SK-N-SH (cell line): ENCODE results near the gene EPB41L4A. TPM values are rescaled to one million over a fixed set of nuclear protein-coding genes. Genes with fewer than 3 reads are reported as not detected.

Experiments
- CTCF ChIA-PET: fragments of 300-600, 350-600 bp; formaldehyde crosslinking; extraction: SDS; loops from one replicate; lab custom pipeline; 2021; lab: Yijun Ruan, JAX
- POLR2A ChIA-PET: fragments of 350-600 bp; sonication (Branson Sonifier 250); formaldehyde crosslinking; extraction: SDS; loops from one replicate; lab custom pipeline; 2020; ENCODE audit warnings: antibody characterized with exemption, inconsistent platforms; lab: Yijun Ruan, JAX
- DNase-seq: peaks from one replicate; pipeline ENCODE4 v3.0.0; 2012
- H2AFZ ChIP-seq: fragments of 200-600 bp; sonication (generic); 2 replicates; pipeline ENCODE4 v1.8.1; 2016; ENCODE audit warnings: antibody characterized with exemption, mild to moderate bottlenecking, low read depth
- H3F3A ChIP-seq: fragments of 200-600 bp; sonication (generic); replicated peaks from 2 replicates; pipeline ENCODE3; 2016; ENCODE audit warnings: antibody characterized with exemption, mild to moderate bottlenecking; ENCODE audit not compliant: insufficient read depth
- H3K27ac ChIP-seq, 2 experiments: fragments of 200-500 bp in 1 of 2; fragments of 200-600 bp in 1 of 2; sonication (Bioruptor generic) in 1 of 2; sonication (generic), shearing (Covaris generic) in 1 of 2; 2 replicates each; pipeline versions ENCODE4 v1.5.1 to v1.6.1; 2014 to 2016; ENCODE audit warnings: low read depth in 2 of 2, inconsistent platforms in 1 of 2, low read length in 1 of 2, mild to moderate bottlenecking in 1 of 2, mixed read lengths in 1 of 2
- H3K27me3 ChIP-seq: fragments of 200-600 bp; sonication (generic), shearing (Covaris generic); 2 replicates; pipeline ENCODE4 v1.6.1; 2016; ENCODE audit warnings: mixed run types; ENCODE audit not compliant: insufficient read depth
- H3K36me3 ChIP-seq, 2 experiments: fragments of 200-500 bp in 1 of 2; fragments of 200-600 bp in 1 of 2; sonication (Bioruptor generic) in 1 of 2; sonication (generic) in 1 of 2; replicated peaks in 1 of 2; 2 replicates each; pipeline versions ENCODE3 to v1.5.1; 2014 to 2016; ENCODE audit warnings: low read length in 1 of 2, mild to moderate bottlenecking in 1 of 2; ENCODE audit not compliant: insufficient read depth in 2 of 2, control insufficient read depth in 1 of 2
- H3K4me1 ChIP-seq, 2 experiments: fragments of 200-500 bp in 1 of 2; fragments of 200-600 bp in 1 of 2; sonication (Bioruptor generic) in 1 of 2; sonication (generic), shearing (Covaris generic) in 1 of 2; 2 replicates each; pipeline versions ENCODE4 v1.5.1 to v1.6.1; 2014 to 2016; ENCODE audit warnings: low read depth in 1 of 2, low read length in 1 of 2, mixed run types in 1 of 2; ENCODE audit not compliant: insufficient read depth in 2 of 2, control insufficient read depth in 1 of 2
- H3K4me2 ChIP-seq: fragments of 200-600 bp; sonication (generic), shearing (Covaris generic); 2 replicates; pipeline ENCODE4 v1.6.1; 2017; ENCODE audit warnings: mixed run types
- H3K4me3 ChIP-seq, 2 experiments: fragments of 200-500 bp in 1 of 2; fragments of 200-600 bp in 1 of 2; sonication (Bioruptor generic) in 1 of 2; sonication (generic), shearing (Covaris generic) in 1 of 2; 2 replicates each; pipeline versions ENCODE4 v1.5.1 to v1.8.1; 2014 to 2016; ENCODE audit warnings: low read depth in 2 of 2, inconsistent platforms in 1 of 2, low read length in 1 of 2, mild to moderate bottlenecking in 1 of 2, mixed read lengths in 1 of 2, moderate library complexity in 1 of 2
- H3K79me2 ChIP-seq: fragments of 200-600 bp; sonication (generic); 2 replicates; pipeline ENCODE4 v1.8.1; 2017; ENCODE audit warnings: mild to moderate bottlenecking; ENCODE audit not compliant: insufficient read depth
- H3K9ac ChIP-seq: fragments of 200-600 bp; sonication (generic); 2 replicates; pipeline ENCODE4 v1.6.1; 2017; ENCODE audit warnings: mixed run types
- H3K9me2 ChIP-seq: fragments of 200-600 bp; sonication (generic); 2 replicates; pipeline ENCODE4 v1.6.1; 2017; ENCODE audit warnings: mixed run types
- H3K9me3 ChIP-seq: fragments of 200-600 bp; sonication (generic); 2 replicates; pipeline ENCODE4 v1.6.1; 2017; ENCODE audit warnings: mixed run types, mild to moderate bottlenecking, moderate library complexity
- H4K20me1 ChIP-seq: fragments of 200-600 bp; sonication (generic); 2 replicates; pipeline ENCODE4 v1.6.1; 2017; ENCODE audit warnings: mild to moderate bottlenecking, mixed run types; ENCODE audit not compliant: insufficient read depth
- FOXM1 ChIP-seq: IDR thresholded peaks from 2 replicates; pipeline ENCODE4 v1.4.0; 2012; ENCODE audit warnings: low read depth, mild to moderate bottlenecking
- GABPA ChIP-seq: IDR thresholded peaks from 2 replicates; pipeline ENCODE4 v1.4.0; 2012; ENCODE audit warnings: low read depth, mild to moderate bottlenecking
- MXI1 ChIP-seq: IDR thresholded peaks from 2 replicates; pipeline ENCODE4 v1.6.1; 2012; ENCODE audit warnings: mild to moderate bottlenecking, low read depth, low read length, improper control_type of control experiment
- NFIC ChIP-seq: IDR thresholded peaks from 2 replicates; pipeline ENCODE4 v1.4.0; 2012; ENCODE audit warnings: borderline replicate concordance
- NRF1 ChIP-seq: IDR thresholded peaks from 2 replicates; pipeline ENCODE4 v1.6.1; 2012; ENCODE audit warnings: low read depth, mild to moderate bottlenecking, low read length
- RAD21 ChIP-seq: IDR thresholded peaks from 2 replicates; pipeline ENCODE4 v1.6.1; 2012; ENCODE audit warnings: mild to moderate bottlenecking, low read length
- RCOR1 ChIP-seq: fragments of 150-350 bp; IDR thresholded peaks from 2 replicates; pipeline ENCODE4 v1.6.1; 2017; ENCODE audit warnings: antibody characterized with exemption, low read length
- RFX5 ChIP-seq: IDR thresholded peaks from 2 replicates; pipeline ENCODE4 v1.6.1; 2012; ENCODE audit warnings: mild to moderate bottlenecking, improper control_type of control experiment, low read length
- SIN3A ChIP-seq: IDR thresholded peaks from 2 replicates; pipeline ENCODE4 v1.6.1; 2012; ENCODE audit warnings: low read depth, mild to moderate bottlenecking, low read length, moderate library complexity, borderline replicate concordance
- TCF12 ChIP-seq: IDR thresholded peaks from 2 replicates; pipeline ENCODE4 v1.4.0; 2012
- YY1 ChIP-seq: IDR thresholded peaks from 2 replicates; pipeline ENCODE4 v1.4.0; 2012; ENCODE audit warnings: low read depth, mild to moderate bottlenecking
- WGBS: methylation state at CpG from one replicate; pipeline ENCODE4 v1.1.6; 2017; ENCODE audit warnings: low lambda C conversion rate; 5-methylcytosine and 5-hydroxymethylcytosine counted together
- polyA plus RNA-seq, 3 experiments: library from polyadenylated mRNA; depleted of rRNA; stranded (reverse); fragments of >200 nt; gene quantifications; 2 replicates each; pipeline ENCODE4 v1.2.3, GENCODE V29; 2012
- TF ChIP-seq, protein P1 (sequence below): fragments of 150-350 bp; IDR thresholded peaks from 2 replicates; pipeline ENCODE4 v1.6.1; 2017; ENCODE audit warnings: antibody characterized with exemption, low read length, low read depth, borderline replicate concordance
- TF ChIP-seq, protein P2 (sequence below): fragments of 150-350 bp; IDR thresholded peaks from 2 replicates; pipeline ENCODE4 v1.6.1; 2016; ENCODE audit warnings: mild to moderate bottlenecking, low read depth, low read length
- TF ChIP-seq, protein P3 (sequence below): IDR thresholded peaks from 2 replicates; pipeline ENCODE4 v1.6.1; 2012; ENCODE audit warnings: mild to moderate bottlenecking, low read depth, low read length, moderate library complexity

Gene EPB41L4A
- polyA plus RNA-seq, 1 of the 3 experiments (the other 2 are of a cell fraction) = 0.07 TPM

DNA sequence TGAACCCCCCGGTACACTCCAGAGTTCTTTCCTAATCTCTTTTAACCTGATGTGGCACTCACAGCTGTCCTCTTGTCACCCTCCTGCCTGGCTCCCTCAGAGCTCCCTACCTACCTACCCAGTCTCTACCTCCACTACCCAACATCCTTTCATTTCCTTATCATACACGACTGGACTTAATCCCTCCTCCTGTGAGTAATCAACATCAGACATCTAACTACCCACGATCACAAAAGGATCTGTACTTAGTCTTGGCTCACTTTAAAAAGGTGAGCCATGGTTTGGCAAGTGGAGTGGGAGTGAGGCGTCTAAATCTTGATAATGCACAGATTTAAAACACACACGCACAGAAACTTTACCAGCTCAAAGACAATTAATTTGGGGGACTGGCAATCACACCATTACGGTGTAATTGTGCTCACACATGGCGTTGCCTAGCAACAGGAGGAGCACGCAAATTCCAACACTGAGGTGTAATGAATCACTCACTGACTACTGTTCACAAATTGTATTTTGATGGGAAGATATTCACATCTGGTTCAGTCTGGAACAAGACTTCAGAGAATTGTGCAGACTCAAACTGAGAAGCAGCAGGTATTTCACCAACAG is 235.9 kb downstream of the EPB41L4A start:
- H3K4me3 ChIP-seq = no peak overlapping the region
- POLR2A ChIA-PET = no interaction called here
- no peaks in the 10 kb centered on the region for H3K79me2 ChIP-seq
- H3K27ac ChIP-seq = no peak overlapping the region
- 54% methylated on average over 8 of the region's 8 CpGs for WGBS
- H4K20me1 ChIP-seq = no peaks in the 10 kb centered on the region
- H3F3A ChIP-seq = no peaks in the 10 kb centered on the region
- no peak overlapping the region for H3K9ac ChIP-seq
- H3K27me3 ChIP-seq = no peaks in the 10 kb centered on the region
- DNase-seq = no peak
- no peaks in the 10 kb centered on the region for H3K9me2 ChIP-seq
- no peaks in the 10 kb centered on the region; the same call in 1 of the 2 replicates for H3K9me3 ChIP-seq
- no peak overlapping the region for H3K4me2 ChIP-seq
- H3K4me1 ChIP-seq = no peaks in the 10 kb centered on the region; a peak in 1 of 4 replicates
- no peak for TF ChIP-seq NFIC
- no peak for TF ChIP-seq RCOR1
- no peak for TF ChIP-seq YY1
- no peak for TF ChIP-seq TCF12
- no peak for TF ChIP-seq FOXM1
- TF ChIP-seq NRF1 = no peak
- no peak for TF ChIP-seq SIN3A
- no peak for TF ChIP-seq MXI1
- TF ChIP-seq, protein P1, sequence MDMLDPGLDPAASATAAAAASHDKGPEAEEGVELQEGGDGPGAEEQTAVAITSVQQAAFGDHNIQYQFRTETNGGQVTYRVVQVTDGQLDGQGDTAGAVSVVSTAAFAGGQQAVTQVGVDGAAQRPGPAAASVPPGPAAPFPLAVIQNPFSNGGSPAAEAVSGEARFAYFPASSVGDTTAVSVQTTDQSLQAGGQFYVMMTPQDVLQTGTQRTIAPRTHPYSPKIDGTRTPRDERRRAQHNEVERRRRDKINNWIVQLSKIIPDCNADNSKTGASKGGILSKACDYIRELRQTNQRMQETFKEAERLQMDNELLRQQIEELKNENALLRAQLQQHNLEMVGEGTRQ = no peak
- TF ChIP-seq, protein P2, sequence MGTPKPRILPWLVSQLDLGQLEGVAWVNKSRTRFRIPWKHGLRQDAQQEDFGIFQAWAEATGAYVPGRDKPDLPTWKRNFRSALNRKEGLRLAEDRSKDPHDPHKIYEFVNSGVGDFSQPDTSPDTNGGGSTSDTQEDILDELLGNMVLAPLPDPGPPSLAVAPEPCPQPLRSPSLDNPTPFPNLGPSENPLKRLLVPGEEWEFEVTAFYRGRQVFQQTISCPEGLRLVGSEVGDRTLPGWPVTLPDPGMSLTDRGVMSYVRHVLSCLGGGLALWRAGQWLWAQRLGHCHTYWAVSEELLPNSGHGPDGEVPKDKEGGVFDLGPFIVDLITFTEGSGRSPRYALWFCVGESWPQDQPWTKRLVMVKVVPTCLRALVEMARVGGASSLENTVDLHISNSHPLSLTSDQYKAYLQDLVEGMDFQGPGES = no peak
- TF ChIP-seq, protein P3, sequence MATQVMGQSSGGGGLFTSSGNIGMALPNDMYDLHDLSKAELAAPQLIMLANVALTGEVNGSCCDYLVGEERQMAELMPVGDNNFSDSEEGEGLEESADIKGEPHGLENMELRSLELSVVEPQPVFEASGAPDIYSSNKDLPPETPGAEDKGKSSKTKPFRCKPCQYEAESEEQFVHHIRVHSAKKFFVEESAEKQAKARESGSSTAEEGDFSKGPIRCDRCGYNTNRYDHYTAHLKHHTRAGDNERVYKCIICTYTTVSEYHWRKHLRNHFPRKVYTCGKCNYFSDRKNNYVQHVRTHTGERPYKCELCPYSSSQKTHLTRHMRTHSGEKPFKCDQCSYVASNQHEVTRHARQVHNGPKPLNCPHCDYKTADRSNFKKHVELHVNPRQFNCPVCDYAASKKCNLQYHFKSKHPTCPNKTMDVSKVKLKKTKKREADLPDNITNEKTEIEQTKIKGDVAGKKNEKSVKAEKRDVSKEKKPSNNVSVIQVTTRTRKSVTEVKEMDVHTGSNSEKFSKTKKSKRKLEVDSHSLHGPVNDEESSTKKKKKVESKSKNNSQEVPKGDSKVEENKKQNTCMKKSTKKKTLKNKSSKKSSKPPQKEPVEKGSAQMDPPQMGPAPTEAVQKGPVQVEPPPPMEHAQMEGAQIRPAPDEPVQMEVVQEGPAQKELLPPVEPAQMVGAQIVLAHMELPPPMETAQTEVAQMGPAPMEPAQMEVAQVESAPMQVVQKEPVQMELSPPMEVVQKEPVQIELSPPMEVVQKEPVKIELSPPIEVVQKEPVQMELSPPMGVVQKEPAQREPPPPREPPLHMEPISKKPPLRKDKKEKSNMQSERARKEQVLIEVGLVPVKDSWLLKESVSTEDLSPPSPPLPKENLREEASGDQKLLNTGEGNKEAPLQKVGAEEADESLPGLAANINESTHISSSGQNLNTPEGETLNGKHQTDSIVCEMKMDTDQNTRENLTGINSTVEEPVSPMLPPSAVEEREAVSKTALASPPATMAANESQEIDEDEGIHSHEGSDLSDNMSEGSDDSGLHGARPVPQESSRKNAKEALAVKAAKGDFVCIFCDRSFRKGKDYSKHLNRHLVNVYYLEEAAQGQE = no peak
- TF ChIP-seq RAD21 = no peak
- TF ChIP-seq RFX5 = no peak
- no peak for TF ChIP-seq GABPA
- TF ChIP-seq, all 33 proteins: peak for 0
- Histone ChIP-seq H2AFZ (no peak overlapping the region), H3K36me3 (no peaks in the 10 kb centered on the region)
- CTCF ChIA-PET = interaction anchor here (4.0 to 4.2 kb wide), 2 partner anchors 9 to 237 kb away, joined by 16 to 22 read pairs; partner anchors contain the start of gene EPB41L4A
